Gastrocnemius medialis (tissue), 4 donors: Measurements from ENCODE around the gene TMEM217.

ENCODE experiments used
- CTCF ChIP-seq, 5 experiments: fragments of 450-650 bp in 3 of 5; fragments of 200-600 bp in 2 of 5; sonication (generic) in 2 of 5; IDR thresholded peaks in 4 of 5; conservative IDR thresholded peaks in 1 of 5; 1 replicate in 4 of 5; 2 replicates in 1 of 5; pipeline ENCODE4 v1.5.1; 2016 to 2019; ENCODE audit warnings: antibody characterized with exemption in 5 of 5, mild to moderate bottlenecking in 3 of 5, moderate library complexity in 3 of 5
- POLR2A ChIP-seq, 2 donors: fragments of 450-650 bp; IDR thresholded peaks; one replicate each; pipeline ENCODE4 v1.6.1; 2017; ENCODE audit warnings: antibody characterized with exemption in 2 of 2, mild to moderate bottlenecking in 2 of 2, moderate library complexity in 2 of 2

GRCh38 chr6:37256692-37257319, 1.1 kb downstream of the TMEM217 start:
- no peak for TF ChIP-seq CTCF (IDR thresholded peaks at IDR 0.05 in 4 of 5, conservative IDR thresholded peaks at IDR 0.05 in 1 of 5)
- no peak for TF ChIP-seq POLR2A (IDR thresholded peaks at IDR 0.05)
